Measurements from ENCODE around the gene MTARC2.

GRCh38 chr1:220817907-220818306 is 69.8 kb downstream of the MTARC2 start:
- TF ChIP-seq CTCF (IDR thresholded peaks at IDR 0.05) (no peak), POLR2A (IDR thresholded peaks at IDR 0.05) (no peak)

Measured in right lobe of liver (tissue), 4 donors.